K562 (cell line): ENCODE data around the gene OR6S1. TPM values are rescaled to one million over a fixed set of nuclear protein-coding genes. Genes with fewer than 3 reads are reported as not detected.

ENCODE experiments used
- ATAC-seq: fragments of 200-7000 bp; cut with Tn5 transposase; 3 replicates; pipeline ENCODE4 v1.9.1; 2020; ENCODE audit warnings: moderate library complexity
- BruUV-seq: library from RNA; stranded (reverse); fragments of 400-500 nt; replicated peaks from 2 replicates; lab custom pipeline; 2021; lab: Mats Ljungman, UMichigan
- CTCF ChIA-PET: fragments of 300-600 bp; formaldehyde crosslinking; extraction: SDS; loops from one replicate; lab custom pipeline; 2021; ENCODE audit warnings: low intra/inter-chr PET ratio; lab: Yijun Ruan, JAX
- POLR2A ChIA-PET: fragments of 300-600, 350-650 bp; sonication (Branson Sonifier 250); formaldehyde crosslinking; extraction: SDS; loops from one replicate; lab custom pipeline; 2021; ENCODE audit warnings: antibody characterized with exemption, inconsistent platforms; lab: Yijun Ruan, JAX
- DNase-seq, 4 experiments: peaks; one replicate each; pipeline versions ENCODE4 v3.0.0 to v3.0.0-alpha.2; 2011 to 2018; ENCODE audit warnings: low spot score in 3 of 4, mixed read lengths in 3 of 4; ENCODE audit errors: extremely low read depth in 1 of 4
- FAIRE-seq: peaks from 2 replicates; lab custom pipeline; 2011; peaks lifted over from hg19 to GRCh38; lab: Jason Lieb, UNC
- H2AFZ ChIP-seq: 2 replicates; pipeline ENCODE4 v1.6.0; 2011; ENCODE audit warnings: low read depth, low read length, control low read depth, inconsistent platforms
- H3K27ac ChIP-seq: fragments of 200-600 bp; 3 replicates; pipeline ENCODE4 v1.8.0; 2011; ENCODE audit warnings: low read depth, mild to moderate bottlenecking, control low read depth, inconsistent platforms, low read length, moderate library complexity, mixed read lengths; ENCODE audit errors: extremely low read depth
- H3K27me3 ChIP-seq, 2 experiments: fragments of 300-600 bp in 1 of 2; 2 replicates in 1 of 2; 3 replicates in 1 of 2; pipeline versions ENCODE4 v1.6.0 to v1.8.0; 2011; ENCODE audit warnings: inconsistent platforms in 2 of 2, low read length in 2 of 2, mild to moderate bottlenecking in 1 of 2, mixed read lengths in 1 of 2, moderate library complexity in 1 of 2; ENCODE audit not compliant: control insufficient read depth in 2 of 2, insufficient read depth in 2 of 2
- H3K36me3 ChIP-seq: fragments of 300-600 bp; 3 replicates; pipeline ENCODE4 v1.8.0; 2011; ENCODE audit warnings: mild to moderate bottlenecking, low read length, inconsistent platforms; ENCODE audit not compliant: control insufficient read depth, insufficient read depth
- H3K4me1 ChIP-seq, 2 experiments: fragments of 200-600 bp in 1 of 2; replicated peaks in 1 of 2; 2 replicates in 1 of 2; 3 replicates in 1 of 2; pipeline versions ENCODE4 v1.5.1 to v1.8.0; 2011; ENCODE audit warnings: inconsistent platforms in 2 of 2, low read length in 2 of 2, mild to moderate bottlenecking in 1 of 2, mixed read lengths in 1 of 2, moderate library complexity in 1 of 2; ENCODE audit not compliant: control insufficient read depth in 2 of 2, insufficient read depth in 2 of 2
- H3K4me2 ChIP-seq: 2 replicates; pipeline ENCODE4 v1.6.1; 2011; ENCODE audit warnings: low read length, control low read depth, inconsistent platforms, mixed read lengths; ENCODE audit not compliant: insufficient read depth
- H3K4me3 ChIP-seq: fragments of 200-600 bp; sonication (generic), shearing (Covaris generic); 2 replicates; pipeline ENCODE4 v1.5.1; 2016; ENCODE audit warnings: control low read depth, inconsistent platforms
- H3K79me2 ChIP-seq: fragments of 200-600 bp; 3 replicates; pipeline ENCODE4 v1.8.0; 2011; ENCODE audit warnings: low read length, inconsistent platforms; ENCODE audit not compliant: control insufficient read depth, insufficient read depth
- H3K9ac ChIP-seq, 2 experiments: 2 replicates each; pipeline versions ENCODE4 v1.6.0 to v1.6.1; 2011; ENCODE audit warnings: low read depth in 2 of 2, low read length in 2 of 2, control low read depth in 1 of 2, inconsistent platforms in 1 of 2, mild to moderate bottlenecking in 1 of 2, mixed read lengths in 1 of 2; ENCODE audit not compliant: insufficient read depth in 1 of 2
- H3K9me1 ChIP-seq: one replicate; pipeline ENCODE4 v1.6.0; 2011; ENCODE audit warnings: inconsistent platforms, mild to moderate bottlenecking, low read length, moderate library complexity; ENCODE audit not compliant: control insufficient read depth, insufficient read depth
- H3K9me3 ChIP-seq: replicated peaks from 2 replicates; pipeline ENCODE4 v1.5.1; 2011; ENCODE audit warnings: low read depth, low read length, inconsistent platforms; ENCODE audit not compliant: control insufficient read depth, insufficient read depth
- H4K20me1 ChIP-seq: replicated peaks from 2 replicates; pipeline ENCODE4 v1.6.1; 2011; ENCODE audit warnings: low read length, inconsistent platforms, mixed read lengths; ENCODE audit not compliant: control insufficient read depth, insufficient read depth
- PHF21A ChIP-seq: fragments of 450-650 bp; IDR thresholded peaks from 2 replicates; pipeline ENCODE4 v1.6.1; 2017; ENCODE audit warnings: low read depth, borderline replicate concordance
- RAD21 ChIP-seq, 2 experiments: fragments of 250-450 bp in 1 of 2; fragments of 450-650 bp in 1 of 2; sonication (Bioruptor Pico) in 1 of 2; formaldehyde crosslinking in 1 of 2; IDR thresholded peaks in 1 of 2; conservative IDR thresholded peaks in 1 of 2; 2 replicates each; pipeline versions ENCODE4 v1.4.0 to v1.8.0; 2020 to 2022; ENCODE audit warnings: mild to moderate bottlenecking in 2 of 2, moderate library complexity in 1 of 2
- WGBS: fragments of 100-300 bp; shearing (Covaris generic); methylation state at CpG from one replicate; pipeline ENCODE4 v1.1.6; 2016; ENCODE audit warnings: low coverage, mixed read lengths; ENCODE audit not compliant: insufficient coverage; ENCODE audit errors: missing lambda C conversion rate; 5-methylcytosine and 5-hydroxymethylcytosine counted together
- in situ Hi-C: fragments of 300-500 bp; cut with MboI; formaldehyde crosslinking; loops from 4 replicates; pipeline ENCODE4 v1.15.0; 2018; ENCODE audit warnings: inconsistent platforms, mixed read lengths
- intact Hi-C: fragments of 100-400 bp; cut with micrococcal nuclease; formaldehyde crosslinking; loops from 2 replicates; pipeline ENCODE4 v1.14.2; 2022
- polyA plus RNA-seq, 8 experiments: library from polyadenylated mRNA; depleted of rRNA in 4 of 8; stranded (reverse) in 5 of 8; unstranded in 3 of 8; fragments of >200 nt; fragmentation: Nextera tagmentation in 2 of 8; fragmentation: Illumina TruSeq in 1 of 8; extraction: Ambion mirVana in 2 of 8; extraction: Trizol in 1 of 8; gene quantifications; 2 replicates each; pipeline versions ENCODE4 v1.2.1 to v1.2.3, GENCODE V29; 2011 to 2014; ENCODE audit warnings: inconsistent platforms in 1 of 8, missing spikeins in 1 of 8
- total RNA-seq, 7 experiments: library from RNA; depleted of rRNA in 6 of 7; stranded (reverse); fragments of >200 nt in 6 of 7; fragmentation: Illumina TruSeq in 2 of 7; extraction: Trizol in 2 of 7; gene quantifications; 2 replicates each; pipeline versions ENCODE4 v1.2.1 to v1.2.3, GENCODE V29; 2011 to 2021; ENCODE audit warnings: low replicate concordance in 1 of 7
- TF ChIP-seq, protein P1 (sequence below): IDR thresholded peaks from 2 replicates; pipeline ENCODE4 v1.6.1; 2016; ENCODE audit warnings: missing genetic modification characterization, missing compliant biosample characterization
- TF ChIP-seq, protein P2 (sequence below), 3 experiments: IDR thresholded peaks in 2 of 3; conservative IDR thresholded peaks in 1 of 3; 2 replicates each; pipeline ENCODE4 v1.5.1; 2011 to 2012; ENCODE audit warnings: low read length in 3 of 3, mild to moderate bottlenecking in 3 of 3, control low read depth in 2 of 3, improper control_type of control experiment in 1 of 3, inconsistent platforms in 1 of 3, low read depth in 1 of 3, mixed read lengths in 1 of 3, moderate library complexity in 1 of 3; ENCODE audit not compliant: insufficient read depth in 2 of 3

The OR6S1 gene
- total and polyA plus RNA-seq, 9 of the 15 experiments (the other 6 are each of a cell fraction or from before 2014, with no cell fraction given), result not detected

DNA sequence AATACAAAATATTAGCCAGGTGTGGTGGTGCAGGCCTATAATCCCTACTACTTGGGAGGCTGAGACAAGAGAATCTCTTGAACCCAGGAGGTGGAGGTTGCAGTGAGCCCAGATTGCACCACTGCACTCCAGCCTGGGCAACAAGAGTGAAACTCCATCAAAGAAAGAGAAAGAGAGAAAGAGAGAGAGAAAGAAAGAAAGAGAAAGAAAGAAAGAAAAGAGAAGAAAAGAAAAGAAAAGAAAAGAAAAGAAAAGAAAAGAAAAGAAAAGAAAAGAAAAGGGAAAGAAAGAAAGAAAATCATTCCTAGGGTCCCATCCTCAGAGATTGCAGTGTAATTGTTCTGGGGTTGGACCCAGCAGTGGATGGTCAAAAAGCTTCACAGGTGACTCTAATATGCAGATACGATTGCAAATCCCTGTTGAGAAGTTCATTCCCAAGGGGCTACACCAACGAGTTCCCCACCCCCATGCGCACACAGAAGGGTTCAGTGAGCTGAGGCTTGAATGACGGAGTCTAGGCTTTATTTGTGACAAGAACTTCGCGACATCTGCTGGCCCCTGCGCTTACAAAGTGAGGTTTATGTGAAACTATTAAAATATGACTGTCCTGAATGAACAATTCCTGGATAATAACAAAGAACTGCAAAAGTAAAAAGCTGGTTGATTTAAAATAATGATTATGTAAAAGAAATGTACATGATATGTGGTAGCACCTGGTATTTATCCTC lies 32.9 kb downstream of the OR6S1 start:
- no TSS peak for BruUV-seq
- Histone ChIP-seq H4K20me1 (no peaks in the 10 kb centered on the region), H3K9me1 (no peaks in the 10 kb centered on the region), H2AFZ (peak overlapping the region; percentile 94; the same call in 1 of the 2 replicates), H3K4me3 (peak overlapping the region; percentile 80; the same call in 1 of the 2 replicates), H3K27ac (no peak overlapping the region), H3K9ac (peak overlapping the region in 1 of 2 experiments; percentile 23; a peak in 3 of 4 replicates), H3K79me2 (no peaks in the 10 kb centered on the region), H3K36me3 (no peaks in the 10 kb centered on the region), H3K4me1 (peaks cover 0 to 14% of the 10 kb centered on the region in 2 experiments; a peak in 2 of 5 replicates), H3K27me3 (no peaks in the 10 kb centered on the region), H3K4me2 (peak overlapping the region; percentile 60), H3K9me3 (no peaks in the 10 kb centered on the region)
- TF ChIP-seq PHF21A (no peak), RAD21 (CRISPR knock-in tag; conservative IDR thresholded peaks at IDR 0.05 in 1 of 2, IDR thresholded peaks at IDR 0.05 in 1 of 2) (0 out of 4 replicates have a peak, but pooled peaks of 1 of the 2 experiments have one; percentile 14)
- TF ChIP-seq, protein P1, sequence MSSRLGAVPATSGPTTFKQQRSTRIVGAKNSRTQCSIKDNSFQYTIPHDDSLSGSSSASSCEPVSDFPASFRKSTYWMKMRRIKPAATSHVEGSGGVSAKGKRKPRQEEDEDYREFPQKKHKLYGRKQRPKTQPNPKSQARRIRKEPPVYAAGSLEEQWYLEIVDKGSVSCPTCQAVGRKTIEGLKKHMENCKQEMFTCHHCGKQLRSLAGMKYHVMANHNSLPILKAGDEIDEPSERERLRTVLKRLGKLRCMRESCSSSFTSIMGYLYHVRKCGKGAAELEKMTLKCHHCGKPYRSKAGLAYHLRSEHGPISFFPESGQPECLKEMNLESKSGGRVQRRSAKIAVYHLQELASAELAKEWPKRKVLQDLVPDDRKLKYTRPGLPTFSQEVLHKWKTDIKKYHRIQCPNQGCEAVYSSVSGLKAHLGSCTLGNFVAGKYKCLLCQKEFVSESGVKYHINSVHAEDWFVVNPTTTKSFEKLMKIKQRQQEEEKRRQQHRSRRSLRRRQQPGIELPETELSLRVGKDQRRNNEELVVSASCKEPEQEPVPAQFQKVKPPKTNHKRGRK, result peak; percentile 87
- TF ChIP-seq, protein P2, sequence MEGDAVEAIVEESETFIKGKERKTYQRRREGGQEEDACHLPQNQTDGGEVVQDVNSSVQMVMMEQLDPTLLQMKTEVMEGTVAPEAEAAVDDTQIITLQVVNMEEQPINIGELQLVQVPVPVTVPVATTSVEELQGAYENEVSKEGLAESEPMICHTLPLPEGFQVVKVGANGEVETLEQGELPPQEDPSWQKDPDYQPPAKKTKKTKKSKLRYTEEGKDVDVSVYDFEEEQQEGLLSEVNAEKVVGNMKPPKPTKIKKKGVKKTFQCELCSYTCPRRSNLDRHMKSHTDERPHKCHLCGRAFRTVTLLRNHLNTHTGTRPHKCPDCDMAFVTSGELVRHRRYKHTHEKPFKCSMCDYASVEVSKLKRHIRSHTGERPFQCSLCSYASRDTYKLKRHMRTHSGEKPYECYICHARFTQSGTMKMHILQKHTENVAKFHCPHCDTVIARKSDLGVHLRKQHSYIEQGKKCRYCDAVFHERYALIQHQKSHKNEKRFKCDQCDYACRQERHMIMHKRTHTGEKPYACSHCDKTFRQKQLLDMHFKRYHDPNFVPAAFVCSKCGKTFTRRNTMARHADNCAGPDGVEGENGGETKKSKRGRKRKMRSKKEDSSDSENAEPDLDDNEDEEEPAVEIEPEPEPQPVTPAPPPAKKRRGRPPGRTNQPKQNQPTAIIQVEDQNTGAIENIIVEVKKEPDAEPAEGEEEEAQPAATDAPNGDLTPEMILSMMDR (IDR thresholded peaks at IDR 0.05 in 2 of 3, conservative IDR thresholded peaks at IDR 0.05 in 1 of 3; ENCODE audit: insufficient read depth in 2 of 3, low read depth in 1 of 3, low read length in 3 of 3), result peak in 2 of 3 experiments; percentile 2 to 25; a peak in 1 of 6 replicates
- intact Hi-C loops (loop anchor here (1.0 to 5.0 kb wide), 5 partner anchors 61 to 346 kb away; partner anchors contain the start of gene APEX1), in situ Hi-C loops (loop anchor here (10.0 kb wide), 1 partner anchor 194 kb away; the partner anchor contains the start of gene TEP1)
- ChIA-PET CTCF (interaction anchor here (0.6 to 3.4 kb wide), 12 partner anchors 23 to 481 kb away, joined by 3 to 49 read pairs (median 4); no protein-coding TSS in a partner anchor), POLR2A (interaction anchor here (0.9 kb wide), 1 partner anchor 139 kb away, joined by 4 read pairs; the partner anchor contains the start of gene PNP)
- FAIRE-seq, result no peak
- no peak for ATAC-seq
- peak in 1 of 4 experiments; percentile 39 for DNase-seq
- 24% methylated on average over 6 of the region's 7 CpGs for WGBS
